Measurements from ENCODE around the gene NADK.
"Not testable (repeated sequence)": the region's sequence is repeated elsewhere in the genome, so short reads cannot be mapped to it uniquely, and the experiment has no call there.

Gene NADK

DNA sequence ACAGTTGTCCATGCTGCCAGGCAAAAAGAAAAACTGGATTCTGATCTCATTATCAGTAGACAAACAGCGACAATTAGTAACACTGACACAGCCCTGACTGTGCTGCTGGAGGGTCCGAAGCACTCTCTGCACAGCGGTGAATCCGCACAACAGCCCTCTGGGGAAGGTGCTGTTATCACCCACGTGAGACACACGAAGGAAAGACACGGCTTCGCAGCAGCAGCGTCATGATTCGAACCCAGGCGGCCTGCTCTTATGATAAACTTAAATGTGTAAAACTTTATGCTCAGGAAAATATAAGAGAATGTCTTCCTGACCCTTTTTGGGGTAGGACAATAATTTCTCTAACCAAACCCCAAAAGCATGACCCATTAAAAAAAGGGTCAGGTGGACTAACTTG, 35.7 kb downstream of the NADK start:
- not testable (repeated sequence) for DNase-seq

GRCh38 chr1:1741013-1741412, 37.3 kb downstream of the NADK start:
- DNase-seq = peak; percentile 65

DNA sequence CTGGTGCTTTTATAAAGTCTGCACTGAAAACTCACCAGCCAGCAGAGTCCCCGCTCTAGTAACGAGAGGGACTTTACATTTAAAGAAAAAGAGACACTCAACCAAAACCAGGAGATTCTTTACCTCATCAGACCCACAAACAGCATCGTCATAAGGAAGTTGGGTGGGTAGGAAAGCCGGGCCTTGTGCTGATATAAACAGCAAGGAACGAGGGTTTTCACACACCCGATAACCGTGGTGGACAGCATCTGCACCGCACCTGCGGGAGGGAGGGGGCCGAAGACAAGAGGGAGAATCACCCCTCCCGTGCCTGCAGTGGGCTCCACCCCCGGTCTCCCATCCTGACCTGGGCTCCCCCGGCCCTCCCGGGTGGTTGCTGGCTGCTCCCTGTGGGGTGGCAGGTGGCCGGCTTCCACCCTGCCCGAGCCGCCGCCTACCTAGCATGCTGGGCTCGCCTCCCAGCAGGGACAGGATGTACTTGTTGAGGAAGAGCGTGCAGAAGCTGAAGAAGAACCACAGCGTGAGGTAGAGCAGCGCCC, 39.4 kb downstream of the NADK start:
- DNase-seq = not testable (repeated sequence)

DNA sequence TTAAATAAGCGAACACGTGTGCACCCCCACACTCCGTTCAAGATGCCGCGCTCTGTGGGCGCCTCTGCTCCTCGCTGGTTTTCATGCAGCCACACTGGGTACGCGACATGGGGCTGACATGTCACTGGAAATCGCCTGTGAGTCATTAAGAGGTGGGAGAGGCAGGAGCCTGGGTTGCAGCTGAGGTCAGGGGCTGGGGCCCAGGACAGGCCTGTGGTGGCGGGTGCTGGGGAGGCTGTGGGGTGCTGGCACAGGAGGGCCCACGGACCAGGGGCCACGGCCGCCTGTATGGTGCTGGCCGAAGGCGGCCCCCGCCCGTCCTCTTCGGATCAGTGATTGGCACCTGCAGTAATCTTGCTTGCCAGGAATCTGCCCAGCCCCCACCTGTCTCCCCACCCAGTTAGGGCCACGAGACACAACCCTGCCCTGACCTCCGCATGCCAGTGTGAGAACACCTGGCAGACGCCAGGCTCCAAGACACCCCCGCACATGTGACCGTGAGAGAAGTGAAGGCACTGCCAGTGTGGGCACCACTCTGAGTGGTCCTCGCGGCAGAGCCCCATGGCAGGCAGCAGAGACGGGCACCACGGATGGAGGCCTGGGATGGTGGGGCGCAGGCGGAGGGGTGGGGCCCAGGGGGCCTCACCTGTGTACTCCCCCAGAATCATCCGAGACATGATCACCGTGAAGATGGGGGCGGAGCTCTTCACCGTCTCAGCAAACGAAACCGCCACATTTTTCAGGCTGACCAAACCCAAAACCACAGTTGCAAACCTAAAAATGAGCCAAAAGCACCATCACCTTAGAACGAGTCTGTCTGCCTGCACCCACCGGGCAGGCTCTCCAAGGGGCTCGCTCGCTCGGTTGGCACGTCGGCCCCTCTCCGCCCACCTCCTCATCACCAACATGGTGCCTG, 40.3 kb downstream of the NADK start:
- not testable (repeated sequence) for DNase-seq

- no peak for DNase-seq
Measured at GRCh38 chr1:1732381-1732780, 45.9 kb downstream of the NADK start.

DNA sequence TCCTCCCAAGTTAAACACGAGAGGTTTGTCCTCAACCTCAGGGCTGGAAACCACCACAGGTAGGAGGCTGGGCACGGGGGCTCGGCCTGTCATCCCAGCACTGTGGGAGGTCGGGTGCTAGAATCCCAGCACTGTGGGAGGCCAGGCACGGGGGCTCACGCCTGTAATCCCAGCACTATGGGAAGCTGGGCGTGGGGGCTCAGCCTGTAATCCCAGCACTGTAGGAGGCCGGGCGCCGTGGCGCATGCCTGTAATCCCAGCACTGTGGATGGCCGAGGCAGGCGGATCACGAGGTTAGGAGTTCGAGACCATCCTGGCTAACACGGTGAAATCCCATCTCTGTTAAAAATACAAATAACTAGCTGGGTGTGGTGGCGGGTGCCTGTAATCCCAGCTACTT, 47.4 kb downstream of the NADK start:
- DNase-seq = no peak

DNA sequence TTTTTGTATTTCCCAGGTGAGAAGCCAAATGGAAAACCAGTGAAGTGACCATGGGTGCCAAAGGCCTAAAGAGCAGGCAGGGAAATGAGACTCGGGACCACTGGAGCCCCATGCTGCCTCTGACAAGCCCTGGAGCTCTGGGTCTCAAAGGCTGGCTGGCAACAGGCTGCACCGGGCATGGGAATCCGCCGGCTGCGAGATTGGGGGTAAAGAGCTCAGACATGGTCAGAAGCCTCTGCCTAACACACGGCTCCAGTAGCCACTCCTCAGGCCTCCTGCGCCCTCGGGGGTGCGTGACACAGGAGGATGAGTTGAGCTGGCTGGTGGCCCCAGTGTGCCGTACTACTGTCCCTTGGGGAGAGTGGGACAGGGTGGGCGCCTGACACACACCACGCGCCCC, 48.0 kb downstream of the NADK start:
- not testable (repeated sequence) for DNase-seq

- not testable (repeated sequence) for DNase-seq
Measured at GRCh38 chr1:1729116-1729816, 49.0 kb downstream of the NADK start.

DNA sequence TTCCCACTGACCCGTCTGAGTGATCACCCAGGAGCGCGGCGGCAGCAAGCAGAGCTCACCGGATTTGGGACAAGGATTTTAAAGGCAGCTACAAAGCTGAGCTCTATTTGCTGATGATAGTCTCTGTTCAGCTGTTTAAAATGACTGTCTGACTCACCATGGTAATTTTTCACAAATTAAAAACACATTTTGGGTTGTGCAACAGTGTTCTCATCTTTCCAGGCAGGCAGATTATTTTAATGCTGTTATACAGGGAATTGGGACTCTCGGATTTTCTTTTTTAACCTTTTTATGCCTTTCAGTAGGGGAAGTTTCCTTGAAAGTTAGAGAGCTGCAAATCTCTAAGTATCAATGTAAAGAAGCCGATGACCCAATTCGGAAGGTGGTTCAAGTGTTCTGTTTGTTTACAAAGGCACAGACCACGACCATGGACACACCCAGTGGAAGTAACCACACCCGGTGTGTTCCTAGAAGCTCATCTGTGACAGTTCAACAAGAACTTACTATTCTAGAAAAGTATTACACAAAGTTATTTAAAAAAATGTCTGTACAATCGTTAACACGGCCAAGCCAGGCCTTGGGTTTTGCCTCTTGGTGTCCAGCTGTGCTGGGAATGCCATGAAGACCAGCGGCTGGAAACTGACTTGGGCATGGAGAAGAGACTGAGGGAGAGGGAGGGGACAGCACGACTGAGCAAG, 49.8 kb downstream of the NADK start:
- DNase-seq = peak; percentile 49

DNA sequence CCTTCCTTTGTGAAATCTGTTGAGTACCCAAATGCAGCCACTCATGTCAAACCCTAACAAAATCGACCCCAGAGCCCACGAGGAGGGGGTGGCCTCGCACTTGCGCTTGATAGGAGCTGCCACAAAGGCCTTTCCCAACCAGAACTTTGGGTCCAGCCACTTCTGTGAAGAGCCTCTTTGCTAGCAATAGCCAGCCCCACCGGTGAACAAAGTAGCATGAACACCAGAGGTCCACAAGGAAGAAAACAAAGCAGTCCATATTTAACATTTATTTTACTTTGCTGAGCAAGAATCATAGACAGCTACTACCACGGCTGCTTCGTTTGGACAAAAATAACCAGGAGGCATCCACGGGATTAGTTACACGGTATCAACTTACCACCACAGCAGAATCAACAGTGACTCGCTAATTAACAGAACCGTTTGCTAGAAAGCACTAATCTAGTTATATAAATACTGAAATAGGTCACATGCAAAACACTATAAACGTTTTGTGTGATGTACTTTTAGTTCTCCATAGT, 51.1 kb downstream of the NADK start:
- DNase-seq = not testable (repeated sequence)

DNA sequence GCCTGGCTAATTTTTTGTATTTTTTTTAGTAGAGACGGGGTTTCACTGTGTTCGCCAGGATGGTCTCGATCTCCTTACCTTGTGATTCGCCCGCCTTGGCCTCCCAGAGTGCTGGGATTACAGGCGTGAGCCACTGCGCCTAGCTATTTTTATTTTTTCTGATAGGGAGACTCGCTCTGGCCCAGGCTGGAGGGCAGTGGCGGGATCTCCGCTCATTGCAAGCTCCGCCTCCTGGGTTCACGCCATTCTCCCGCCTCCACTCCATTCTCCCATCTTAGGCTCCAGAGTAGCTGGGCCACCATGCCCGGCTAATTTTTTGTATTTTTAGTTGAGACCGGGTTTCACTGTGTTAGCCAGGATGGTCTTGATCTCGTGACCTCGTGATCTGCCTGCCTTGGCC, 52.2 kb downstream of the NADK start:
- not testable (repeated sequence) for DNase-seq

- DNase-seq = peak; percentile 100
Measured at GRCh38 chr1:1724035-1724864, 54.0 kb downstream of the NADK start, which contains the start of gene CDK11A. CDK11A (minus strand) TSS chr1:1724357; CDS start chr1:1722818, 1,539 bp downstream.

DNA sequence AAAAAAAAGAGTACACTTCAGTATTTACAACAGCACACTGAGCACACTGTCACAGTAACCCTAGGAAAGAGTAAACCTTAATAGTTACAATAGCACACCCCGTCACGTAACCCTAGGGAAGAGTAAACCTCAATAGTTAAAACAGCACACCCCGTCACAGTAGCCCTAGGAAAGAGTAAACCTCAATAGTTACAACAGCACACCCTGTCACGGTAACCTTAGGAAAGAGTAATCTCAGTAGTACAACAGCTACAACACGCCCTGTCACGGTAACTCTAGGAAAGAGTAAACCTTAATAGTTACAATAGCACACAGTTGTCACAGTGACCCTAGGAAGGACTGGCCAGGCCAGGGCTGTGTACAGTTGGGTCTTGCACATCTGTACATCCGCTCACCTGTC, 57.1 kb downstream of the NADK start:
- no peak for DNase-seq

- not testable (repeated sequence) for DNase-seq
Measured at GRCh38 chr1:1715109-1715883, 63.0 kb downstream of the NADK start.

GRCh38 chr1:1707897-1708296, 70.4 kb downstream of the NADK start:
- not testable (repeated sequence) for DNase-seq

DNA sequence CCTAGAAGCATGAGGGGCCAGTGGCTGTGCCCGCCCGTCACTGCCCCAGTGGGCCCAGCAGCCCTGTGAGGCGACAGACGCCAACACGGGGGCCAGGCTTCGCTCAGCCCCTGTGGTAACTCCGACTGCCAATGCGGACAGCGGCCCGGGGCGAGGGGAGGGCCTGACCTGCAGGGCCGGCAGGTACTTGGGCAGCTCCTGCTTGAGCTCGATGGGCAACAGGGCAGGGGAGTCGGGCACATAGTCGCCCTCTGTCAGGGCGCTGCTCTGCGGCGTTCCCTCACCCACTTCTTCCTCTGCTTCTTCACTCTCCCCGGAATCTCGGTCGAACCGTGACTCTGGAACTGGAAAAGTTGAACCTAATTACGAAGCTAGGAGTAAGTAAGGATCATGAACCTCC, 71.0 kb downstream of the NADK start:
- DNase-seq = not testable (repeated sequence)

DNA sequence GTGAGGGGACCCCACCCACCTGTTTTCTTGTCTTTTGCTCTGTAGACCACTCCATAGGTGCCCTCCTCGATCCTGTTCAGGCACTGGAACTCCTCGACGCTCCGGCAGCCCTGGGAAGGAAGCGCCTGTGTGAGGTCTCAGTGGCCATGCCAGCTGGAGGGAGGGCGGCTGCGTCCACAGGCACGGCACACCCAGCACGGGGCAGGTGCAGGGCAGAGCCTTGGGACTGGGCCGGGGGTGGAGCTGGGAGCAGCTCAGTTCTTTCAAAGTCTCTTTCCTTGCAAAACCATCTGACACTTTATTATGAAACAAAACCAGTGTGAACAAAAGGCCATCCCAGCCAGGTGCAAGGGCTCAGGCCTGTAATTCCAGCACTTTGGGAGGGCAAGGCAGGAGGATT, 72.6 kb downstream of the NADK start:
- not testable (repeated sequence) for DNase-seq

DNA sequence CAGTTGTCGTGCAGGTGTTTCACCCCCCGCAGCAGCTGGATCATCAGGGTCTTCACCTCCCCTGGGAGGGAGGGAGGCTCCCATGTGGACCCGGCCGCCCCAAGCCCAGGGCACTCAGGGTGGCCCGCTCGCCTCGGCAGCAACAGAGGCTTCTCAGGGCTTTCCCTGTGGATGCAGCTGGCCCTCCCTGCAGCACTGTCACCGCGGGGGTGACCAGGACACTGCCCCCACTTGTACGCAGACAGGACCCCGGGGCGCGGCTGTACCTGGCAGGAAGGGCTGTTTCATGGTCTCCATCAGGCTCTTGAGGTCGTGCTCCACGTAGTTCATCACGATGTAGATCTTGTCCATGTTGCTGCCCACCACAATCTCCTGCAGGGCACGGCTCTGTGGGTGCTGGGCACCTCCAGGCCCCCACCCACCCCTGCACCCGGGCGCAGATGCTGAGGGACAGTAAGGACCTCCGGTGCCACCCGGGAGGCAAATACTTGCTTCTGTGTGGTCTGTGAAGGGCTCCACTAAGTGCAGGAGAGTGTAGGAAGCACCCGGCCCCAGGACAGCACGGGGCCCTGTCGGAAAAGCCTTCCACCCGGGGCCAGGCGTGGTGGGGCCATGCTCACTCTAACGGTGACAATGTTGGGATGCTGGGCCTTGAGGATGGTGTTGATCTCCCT, 73.8 kb downstream of the NADK start:
- DNase-seq = not testable (repeated sequence)

DNA sequence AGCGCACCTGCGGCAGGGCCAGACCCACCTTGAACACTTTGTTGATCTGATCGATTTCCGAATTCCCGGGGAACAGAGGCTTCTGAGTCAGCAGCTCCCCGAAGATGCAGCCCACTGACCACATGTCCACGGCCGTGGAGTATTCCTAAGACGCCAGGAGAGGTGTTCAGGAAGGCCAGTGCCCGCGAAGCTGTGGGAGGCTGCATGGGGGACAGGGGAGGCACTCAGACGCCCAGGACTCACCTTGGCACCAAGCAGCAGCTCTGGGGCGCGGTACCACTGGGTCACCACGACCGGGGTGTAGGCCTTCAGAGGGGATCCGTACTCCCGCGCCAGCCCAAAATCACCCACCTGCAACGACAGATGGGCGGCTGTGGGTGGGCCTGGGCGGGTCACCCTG, 74.5 kb downstream of the NADK start:
- DNase-seq = no peak

GRCh38 chr1:1702506-1702905, 75.8 kb downstream of the NADK start:
- not testable (repeated sequence) for DNase-seq

All from fibroblast of upper back skin (primary cell).